NCI-H524 treated with DMSO at 0.1 percent for 48 hours (cell line): ENCODE results near the gene VILL.

ENCODE experiments used
- DNase-seq: peaks from one replicate; lab custom pipeline; 2025; lab: John Stamatoyannopoulos, UW

Gene VILL

DNA sequence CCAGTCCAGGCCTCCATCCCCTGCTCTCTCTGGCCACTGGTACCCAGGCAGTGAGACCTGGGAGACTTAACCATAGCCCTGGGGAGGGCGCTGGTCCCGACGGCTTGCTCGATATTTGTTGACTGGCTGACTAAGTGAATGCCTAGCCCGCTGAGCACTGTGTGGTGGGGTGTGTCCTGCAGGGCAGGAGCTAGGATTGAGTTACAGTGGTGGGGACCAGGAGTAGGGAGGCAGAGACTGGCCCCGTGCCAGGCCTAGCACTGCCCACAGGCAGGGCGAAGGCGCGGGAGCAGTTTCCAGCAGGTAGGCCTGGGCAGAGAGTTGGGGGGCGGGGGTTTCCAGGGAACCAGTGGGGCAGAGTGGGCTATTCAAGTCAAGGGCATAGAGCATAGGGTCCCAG is at the start of gene VILL:
Gene VILL, plus strand, starts transcription at position 260 of the 400 bp plus-strand sequence. CDS start 2,887 bp downstream, outside the sequence.
- DNase-seq = no peak

DNA sequence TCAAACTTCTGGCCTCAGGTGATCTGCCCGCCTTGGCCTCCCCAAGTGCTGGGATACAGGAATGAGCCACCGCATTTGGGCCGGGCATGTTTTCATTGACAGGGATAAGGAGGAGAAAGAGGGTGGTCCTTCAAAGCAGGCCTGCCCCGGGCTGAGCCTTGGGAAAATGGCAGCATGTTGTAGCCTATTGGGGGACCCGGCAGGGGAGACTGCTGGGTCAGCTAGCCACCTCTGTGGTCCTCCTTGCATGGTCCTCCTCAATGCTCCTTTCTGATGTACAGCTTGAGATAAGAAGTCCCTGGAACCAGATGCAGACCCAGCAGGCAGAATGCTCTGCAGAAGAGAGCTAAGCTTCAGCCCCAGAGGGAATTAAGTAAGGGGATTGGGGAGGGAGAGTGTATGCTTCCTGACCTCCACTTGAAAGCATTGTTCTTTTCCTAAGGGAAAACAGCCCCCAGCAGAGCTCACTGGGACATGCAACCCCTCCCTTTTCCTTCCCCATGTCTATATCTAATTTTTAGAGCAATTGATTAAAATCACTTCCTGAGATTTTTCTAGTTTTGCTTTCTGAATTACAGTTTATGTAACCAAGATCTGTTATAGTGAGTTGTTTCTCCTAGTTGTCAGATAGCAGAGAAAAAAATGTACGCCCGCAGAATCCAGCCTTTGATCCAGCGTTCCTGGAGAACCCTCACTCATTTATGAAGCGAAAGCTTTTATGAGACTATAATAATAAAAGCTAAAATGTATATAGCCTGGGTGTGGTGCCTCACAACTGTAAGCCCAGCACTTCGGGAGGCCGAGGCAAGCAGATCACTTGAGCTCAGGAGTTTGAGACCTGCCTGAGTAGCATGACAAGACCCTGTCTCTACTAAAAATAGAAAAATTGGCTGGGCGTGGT is 48.7 kb upstream of the VILL start:
- DNase-seq = peak; percentile 75

DNA sequence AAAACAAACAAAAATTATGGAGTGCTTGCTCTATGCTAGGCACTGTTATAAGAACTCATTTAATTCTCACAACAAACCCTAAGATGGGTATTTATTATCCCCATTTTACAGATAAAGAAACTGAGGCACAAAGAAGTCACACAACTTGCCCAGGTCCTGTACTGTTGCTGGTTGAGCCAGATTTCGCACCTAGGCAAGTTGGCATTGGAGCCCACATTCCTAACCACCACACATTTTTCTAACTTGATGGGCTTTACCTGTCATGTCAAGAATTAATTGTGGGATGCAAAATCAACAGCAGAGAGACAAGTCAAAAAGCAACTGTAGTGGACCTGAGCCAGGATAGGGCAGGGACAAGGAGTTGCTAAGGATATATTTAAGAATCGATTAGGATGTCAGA is 47.9 kb upstream of the VILL start:
- DNase-seq = no peak

DNA sequence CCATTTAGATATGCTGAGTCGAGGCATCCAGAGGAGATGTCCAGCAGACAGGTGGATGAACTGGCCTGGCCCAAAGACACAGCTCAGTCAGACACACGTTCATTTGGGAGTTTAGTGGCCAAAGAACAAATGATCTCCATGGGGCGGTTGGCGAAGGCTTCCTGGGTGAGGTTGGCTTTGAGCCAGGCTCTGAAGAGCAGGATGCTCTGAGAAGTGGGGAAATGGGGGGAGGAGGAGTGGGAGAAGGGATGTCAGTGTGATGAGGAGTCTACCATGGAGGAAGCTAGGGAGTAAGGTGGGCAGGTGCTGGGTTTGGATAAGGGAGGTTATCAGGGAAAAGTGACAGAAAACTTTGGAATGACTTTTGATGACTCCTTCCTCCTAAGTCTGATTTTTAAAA is 47.5 kb upstream of the VILL start:
- no peak for DNase-seq

DNA sequence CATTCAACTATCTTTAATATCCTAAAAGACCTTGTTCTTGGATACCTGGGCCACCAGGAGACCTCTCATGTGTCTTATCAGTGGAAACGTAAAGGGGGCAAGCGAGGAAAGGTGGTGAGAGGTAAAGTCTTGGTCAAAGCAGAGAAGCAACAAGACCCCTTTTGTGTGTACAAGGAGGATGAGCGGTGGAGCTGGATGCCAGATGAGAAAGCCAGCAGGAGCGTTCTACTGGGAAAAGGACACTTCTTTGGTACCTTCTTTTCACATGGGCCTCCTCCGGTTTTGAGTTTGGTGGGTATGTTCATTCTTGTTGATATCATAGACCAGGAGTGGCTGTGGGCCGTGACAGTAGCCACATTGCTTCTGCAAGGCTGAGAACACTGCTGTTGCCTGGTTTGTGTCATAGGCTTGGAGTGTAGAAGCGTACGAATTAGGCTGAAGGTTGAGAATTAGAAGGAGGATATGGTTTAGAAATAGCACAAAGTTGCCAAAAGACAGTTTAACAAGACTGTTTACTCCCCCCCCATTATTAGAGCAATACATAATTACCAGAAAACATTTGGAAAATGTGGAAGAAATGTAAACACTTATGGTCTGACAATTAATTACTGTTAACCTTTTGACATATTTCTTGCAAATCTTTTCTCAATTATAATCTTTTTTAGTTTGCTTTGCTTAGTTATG is 46.8 kb upstream of the VILL start:
- no peak for DNase-seq

DNA sequence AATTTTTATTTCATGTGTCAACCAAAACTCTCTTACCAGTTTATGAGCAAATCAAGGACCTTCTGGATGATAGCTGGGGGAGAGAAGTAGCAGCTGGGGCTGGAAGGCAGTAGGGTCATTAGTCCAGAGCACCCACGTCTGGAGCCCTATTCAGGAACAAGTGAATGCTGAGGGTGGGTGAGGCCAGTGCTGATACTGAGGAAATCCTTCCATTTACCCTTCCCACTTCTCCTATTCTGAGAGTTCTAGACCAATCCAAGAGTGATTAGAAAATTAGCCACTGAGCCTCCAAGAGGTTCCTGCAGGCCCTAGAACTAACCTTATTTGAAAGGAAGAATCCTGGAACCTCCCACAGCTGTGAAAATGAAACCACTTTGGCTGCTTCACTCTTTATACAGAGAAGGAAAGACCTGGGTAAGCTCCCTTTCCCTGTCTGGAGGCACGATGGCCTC is 46.2 kb upstream of the VILL start:
- no peak for DNase-seq

DNA sequence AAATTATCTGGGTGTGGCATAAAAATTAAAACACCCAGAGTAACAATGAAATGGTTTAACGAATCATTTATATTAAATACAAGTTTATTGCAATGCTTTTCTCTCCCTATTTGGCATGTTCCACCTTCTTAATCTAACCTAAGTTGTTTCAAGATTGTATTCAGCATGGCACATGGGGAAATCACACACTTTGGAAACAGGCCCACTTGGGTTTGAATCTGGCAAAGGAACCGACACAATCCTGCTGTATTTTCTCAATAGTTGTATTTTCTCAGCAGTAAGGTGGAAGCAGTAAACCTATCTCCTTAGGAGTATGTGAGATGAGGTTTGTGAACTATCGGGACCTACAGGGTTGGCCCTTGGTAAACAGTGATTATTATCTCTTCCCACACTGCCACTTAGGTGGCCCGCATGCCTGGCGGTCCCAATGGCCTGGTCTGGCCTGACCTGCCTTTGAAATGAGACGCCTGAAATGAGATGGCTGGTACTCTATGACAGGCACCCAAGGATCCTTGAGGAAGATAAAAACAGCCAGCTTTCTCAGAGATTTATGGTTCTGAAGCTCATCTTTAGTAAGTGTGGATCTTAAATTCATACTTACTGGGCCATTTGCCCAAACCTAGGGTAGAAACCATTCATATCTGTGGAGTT is 45.3 kb upstream of the VILL start:
- DNase-seq = no peak

DNA sequence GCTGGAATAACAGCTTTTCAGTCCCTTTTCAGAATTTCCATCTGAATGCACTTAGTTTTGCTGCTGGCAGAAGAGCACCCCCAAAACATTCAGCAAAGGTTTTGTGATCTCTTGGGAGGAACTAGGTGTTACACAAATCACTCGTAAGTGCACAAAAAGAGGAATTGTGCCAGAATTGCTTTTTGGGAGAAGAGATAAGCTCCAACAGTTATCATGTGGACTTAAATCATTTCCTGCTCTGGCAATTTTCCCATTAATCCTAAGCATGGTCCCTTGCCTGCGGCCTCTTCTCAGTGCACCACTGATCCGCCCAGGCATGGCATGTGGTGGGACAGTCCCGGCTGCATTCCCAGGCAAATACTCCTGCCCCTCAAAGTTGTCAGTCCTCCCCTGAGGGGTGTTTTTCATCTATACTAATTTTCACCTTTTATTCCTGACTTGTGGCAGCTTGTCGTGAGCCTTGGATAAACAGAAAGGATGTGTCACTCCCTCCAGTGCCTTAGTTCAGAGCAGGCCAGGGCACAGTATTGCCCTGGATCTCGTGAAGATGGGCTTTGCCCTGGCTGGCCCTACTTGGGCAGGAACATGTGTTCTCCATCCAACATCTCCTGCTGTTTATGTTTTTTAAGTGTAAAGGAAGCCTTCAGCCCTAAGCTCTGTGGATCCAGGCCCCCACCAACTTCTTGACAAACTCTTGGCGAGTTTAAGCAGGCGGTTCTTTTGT is 44.6 kb upstream of the VILL start:
- DNase-seq = no peak

DNA sequence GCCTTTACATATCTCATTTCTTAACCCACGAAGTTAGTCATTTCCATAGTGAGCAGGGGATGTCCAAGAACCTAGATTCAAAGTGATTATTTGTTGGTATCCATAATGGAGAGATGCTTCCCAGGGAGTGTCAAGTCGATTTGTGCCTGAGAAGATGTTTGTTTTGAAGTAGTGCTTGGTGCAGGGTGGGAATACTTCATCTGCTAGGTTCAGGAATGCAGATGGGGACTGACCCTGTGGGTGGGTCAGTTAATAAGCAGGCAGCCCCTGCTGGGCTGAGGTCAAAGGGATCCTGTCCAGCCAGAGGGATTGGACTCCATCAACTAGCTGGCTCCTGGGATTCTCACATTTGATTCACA is 44.1 kb upstream of the VILL start:
- DNase-seq = no peak

DNA sequence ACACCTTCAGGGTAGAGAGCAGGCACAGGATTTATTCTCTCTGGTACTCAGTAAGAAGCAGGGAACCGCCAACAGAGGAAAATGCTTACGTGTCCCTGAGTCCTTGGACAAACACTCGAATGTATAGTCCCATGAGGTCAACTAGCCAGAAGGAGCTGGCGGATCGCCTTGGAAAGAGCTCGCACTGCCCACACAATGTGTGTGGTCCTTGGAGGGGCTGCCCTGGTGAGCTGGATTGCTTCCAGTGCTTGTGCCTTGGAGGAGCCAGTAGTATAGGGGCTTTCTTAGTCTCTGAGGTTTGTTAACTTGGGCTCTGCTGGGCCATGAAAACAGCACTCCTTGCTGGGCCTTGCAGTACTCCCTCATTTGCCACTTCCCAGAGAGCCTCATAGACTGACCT is 40.7 kb upstream of the VILL start:
- no peak for DNase-seq

DNA sequence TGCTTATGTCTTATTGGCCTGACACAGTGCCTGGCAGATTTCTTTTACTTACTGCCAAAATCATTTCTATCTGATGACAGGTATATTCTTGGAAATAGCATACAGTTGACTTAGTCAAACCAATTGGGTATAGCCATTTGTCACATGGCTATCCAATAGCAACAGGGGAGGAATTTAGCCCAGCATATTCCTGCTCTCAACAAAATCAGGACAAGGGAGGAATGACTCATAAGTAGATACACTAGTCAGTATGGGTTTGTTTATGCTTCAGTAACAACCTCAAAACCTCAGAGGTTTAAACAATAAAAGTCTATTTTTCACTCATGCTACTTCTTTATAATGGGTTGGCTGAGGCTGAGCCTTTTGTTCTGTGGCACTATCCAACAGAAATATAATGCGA is 38.0 kb upstream of the VILL start:
- DNase-seq = no peak

DNA sequence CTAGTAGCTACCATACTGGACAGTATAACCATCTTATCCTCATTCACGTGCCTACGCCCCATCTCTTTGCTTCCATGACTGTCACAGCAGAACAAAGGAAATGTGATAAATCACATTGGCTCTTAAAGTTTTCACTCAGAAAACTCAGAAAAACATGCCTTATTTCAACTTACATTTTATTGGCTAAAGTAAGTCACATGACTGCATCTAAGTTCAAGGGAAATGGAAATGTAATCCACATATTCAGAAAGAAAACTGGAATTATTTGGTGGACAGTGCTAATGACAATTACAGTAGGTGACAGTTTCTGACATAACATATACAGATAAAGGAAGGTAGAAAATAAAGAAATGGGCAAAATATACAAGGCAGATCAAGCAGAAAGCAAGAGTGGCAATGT is 37.4 kb upstream of the VILL start:
- no peak for DNase-seq

DNA sequence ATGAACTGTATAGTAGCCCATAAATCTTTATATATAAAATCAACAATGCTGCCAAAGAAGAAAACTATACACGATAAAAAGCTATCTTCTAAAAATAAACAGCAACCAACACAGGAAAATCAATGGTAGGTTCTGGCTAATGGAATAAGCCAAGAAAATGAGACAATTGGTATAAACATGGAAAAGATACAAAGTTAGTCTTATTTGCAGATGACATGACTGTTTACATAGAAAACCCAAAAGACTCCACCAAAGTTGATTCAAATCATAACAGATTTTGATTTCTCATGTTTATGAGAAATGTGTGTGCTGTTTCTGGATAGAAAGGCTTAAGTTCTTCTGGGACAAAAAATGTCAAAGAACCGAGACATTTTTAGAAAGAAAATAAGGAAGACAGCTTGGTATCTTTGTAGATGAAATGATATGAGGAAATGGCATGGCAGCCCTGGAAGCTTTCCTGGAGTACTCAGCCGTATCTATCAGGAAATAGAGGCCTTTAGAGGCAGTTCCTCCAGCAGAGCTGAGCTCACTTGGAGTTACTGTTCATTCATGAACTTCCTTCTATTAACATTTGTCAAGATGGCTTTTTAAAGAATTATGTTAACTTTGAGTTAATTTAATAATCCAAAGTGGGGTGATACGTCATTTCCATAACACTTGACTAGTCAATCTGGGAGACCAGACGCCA is 36.7 kb upstream of the VILL start:
- no peak for DNase-seq

DNA sequence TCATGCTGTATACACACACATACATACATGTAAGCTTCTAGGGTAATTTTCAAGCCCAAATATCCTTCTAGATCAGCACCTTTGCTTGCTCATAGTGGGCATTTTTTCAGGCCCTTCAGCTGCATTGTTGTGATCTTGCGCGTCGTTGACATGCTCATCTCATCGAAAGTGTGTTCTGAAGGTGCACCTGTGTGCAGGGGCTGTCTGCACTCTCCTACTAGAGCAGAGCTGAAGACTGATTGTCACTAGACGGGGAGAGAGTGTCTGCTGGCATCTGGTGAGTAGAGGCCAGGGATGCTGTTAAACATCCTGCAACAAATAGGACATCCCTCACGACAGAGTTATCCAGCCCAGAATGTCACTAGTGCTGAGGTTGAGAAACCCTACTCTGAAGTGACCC is 35.7 kb upstream of the VILL start:
- no peak for DNase-seq

DNA sequence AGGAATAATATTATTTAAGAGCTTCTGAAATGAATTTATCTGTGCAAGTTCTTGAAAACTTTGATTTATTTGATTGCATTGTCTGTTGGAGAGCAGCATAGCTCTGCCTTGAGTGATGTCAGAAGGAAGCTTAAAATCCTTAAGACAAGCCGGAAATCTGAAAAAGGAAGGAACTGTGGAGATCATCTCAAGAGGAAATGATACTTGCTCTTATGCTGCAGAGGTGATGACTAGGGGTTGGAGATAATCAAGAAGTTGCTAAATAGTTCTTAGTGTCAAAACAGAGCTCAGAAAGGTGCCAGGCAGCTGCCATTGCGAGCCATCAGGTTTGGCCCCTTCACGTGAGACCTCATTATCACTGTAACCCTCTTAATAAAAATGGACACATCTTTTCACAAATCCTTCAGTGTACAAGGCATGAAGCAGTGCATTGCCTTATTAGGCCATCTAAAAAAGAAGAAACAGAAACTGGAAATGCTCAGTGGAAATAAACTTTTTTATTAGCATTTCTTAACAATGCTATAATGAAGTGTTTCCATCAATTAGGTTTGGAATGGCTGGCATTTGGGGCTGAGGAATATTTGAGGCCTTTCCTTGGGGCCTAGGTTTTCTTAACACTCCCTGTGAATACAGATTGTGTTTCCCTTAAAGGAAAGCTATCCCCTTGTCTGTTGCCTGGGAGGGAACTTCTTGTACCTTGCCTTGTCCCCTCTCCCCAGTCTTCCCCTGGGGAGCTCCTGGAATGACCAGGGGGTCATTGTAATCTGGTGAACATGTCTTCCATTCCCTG is 34.5 kb upstream of the VILL start:
- DNase-seq = no peak

DNA sequence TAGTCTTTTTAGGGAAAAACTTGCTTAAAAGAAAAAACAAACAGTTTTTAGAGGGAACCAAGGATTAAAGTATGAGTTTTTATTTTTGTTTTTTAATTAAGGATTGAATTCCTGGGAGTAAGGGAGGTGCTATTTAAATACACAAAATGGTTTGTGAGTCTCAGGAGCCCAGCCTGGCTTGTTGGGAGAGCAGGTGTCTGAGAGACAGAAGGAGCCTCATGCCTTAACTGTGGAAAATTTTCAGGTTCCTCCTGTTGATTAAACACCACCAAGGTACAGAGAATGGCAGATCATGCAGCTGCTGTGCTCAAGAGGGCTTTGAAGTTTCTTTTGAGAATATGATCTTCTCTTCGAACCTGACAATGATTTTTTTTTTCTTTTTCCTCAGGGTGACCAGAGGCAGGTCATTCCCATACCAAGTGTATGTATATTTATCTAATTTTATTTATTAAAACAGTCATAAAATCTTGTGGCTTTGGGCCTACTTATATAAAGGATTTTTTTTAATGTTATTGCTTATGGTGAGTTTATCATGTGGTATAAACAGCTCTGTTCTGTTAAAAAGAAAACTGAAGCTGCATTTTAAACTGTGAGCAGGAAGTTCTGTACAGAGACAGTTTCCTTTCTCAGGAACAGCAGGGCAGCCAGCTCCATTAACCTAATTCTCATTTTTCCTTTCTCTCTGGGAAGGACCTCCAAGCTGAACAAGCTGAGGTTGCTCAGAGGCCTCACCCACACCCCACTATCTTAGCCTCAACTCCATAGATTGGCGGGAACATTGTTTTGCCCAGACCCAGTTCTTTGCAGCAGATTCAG is 33.7 kb upstream of the VILL start:
- no peak for DNase-seq

DNA sequence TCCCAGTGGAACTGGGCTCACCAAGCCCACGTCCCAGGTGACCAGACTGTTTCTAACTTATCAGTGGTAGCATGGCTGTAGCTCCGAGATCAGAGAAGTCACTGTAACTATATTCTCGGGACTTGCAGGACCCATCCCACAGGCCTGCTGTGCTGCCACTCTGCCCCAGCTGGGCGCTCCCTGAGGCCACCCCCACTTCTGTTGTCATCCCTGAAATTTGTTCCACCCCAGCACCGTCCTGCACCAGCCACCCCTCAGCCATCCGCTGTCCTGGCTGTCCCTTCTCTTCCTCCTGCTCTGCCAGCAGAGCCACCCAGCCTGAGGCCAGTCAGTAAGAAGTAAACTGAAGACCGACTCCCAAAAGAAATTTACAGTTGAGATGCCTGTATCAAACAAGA is 33.0 kb upstream of the VILL start:
- no peak for DNase-seq

DNA sequence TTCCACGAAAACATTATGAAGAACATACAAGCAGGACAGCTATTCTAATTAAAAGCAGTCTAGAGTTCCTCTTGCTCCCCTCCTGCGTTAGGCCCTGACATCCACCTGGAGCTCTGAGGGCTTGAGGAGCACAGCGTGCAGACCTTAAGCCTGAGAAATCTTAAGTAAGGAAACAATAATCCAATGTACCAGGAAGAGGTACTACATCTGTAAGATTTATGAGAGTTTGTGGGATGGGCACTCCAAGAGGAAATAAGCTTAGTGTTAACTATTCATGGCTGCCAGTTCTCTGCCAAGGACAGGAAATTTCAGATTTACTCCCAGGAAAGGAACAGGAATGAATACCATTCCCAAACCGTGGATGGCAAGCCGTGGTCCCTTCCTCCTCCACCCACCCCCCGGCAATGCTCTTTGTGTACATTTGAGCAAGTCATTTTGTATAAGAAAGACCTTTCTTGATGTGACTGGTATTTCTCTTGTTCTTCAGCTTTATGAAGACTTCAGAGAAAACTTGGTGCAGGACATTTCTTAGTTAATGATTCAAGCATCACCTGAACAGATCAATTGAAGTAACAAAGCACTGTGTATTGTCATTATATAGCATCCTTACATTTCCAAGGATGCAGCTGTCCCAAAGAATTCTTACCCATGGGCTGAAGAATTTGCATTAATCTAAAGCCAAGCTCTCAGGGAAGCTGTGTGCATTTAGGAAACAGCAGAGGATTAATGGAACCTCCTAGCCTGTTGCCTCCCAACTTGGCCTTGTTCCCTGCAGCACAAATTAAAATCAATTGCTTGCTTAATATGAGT is 28.8 kb upstream of the VILL start:
- DNase-seq = no peak

DNA sequence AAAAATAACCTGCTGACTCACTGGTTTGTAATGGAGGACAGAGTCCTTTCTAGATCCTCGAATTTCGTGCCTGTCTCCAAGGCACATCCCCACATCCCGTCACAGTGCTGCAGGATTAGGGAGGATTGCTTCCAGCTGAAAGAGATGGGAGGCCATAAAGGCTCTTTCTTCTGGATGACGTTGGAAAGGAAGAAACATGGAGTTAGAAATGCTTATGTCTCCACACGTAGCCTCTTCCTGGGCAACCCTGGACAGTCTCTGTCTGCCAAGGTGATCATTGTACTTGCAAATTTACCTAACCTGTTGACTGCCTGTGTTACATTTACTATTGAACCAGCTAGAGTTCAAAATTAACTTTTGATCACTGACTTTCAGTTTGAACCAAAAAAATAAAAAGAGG is 27.6 kb upstream of the VILL start:
- DNase-seq = no peak
